ENCODE data around the gene PDSS2.

The PDSS2 gene

GRCh38 chr6:107357031-107357430 lies 102.3 kb downstream of the PDSS2 start:
- no peaks in the 10 kb centered on the region for H3K79me2 ChIP-seq (ENCODE audit: insufficient read depth, low read length)
- TF ChIP-seq CTCF (conservative IDR thresholded peaks at IDR 0.05; ENCODE audit: low read length) (no peak), EZH2phosphoT487 (IDR thresholded peaks at IDR 0.05; ENCODE audit: borderline replicate concordance) (no peak)
- no peak overlapping the region for H3K9ac ChIP-seq (ENCODE audit: low read depth, low read length, poor library complexity, severe bottlenecking)

GRCh38 chr6:107355659-107356058 lies 103.7 kb downstream of the PDSS2 start:
- TF ChIP-seq EZH2phosphoT487 (IDR thresholded peaks at IDR 0.05; ENCODE audit: borderline replicate concordance) (no peak), CTCF (conservative IDR thresholded peaks at IDR 0.05; ENCODE audit: low read length) (no peak)
- no peaks in the 10 kb centered on the region for H3K9me3 ChIP-seq (ENCODE audit: insufficient read depth, low read depth, low read length)
- no peaks in the 10 kb centered on the region for H3F3A ChIP-seq (ENCODE audit: low read depth)
- no peaks in the 10 kb centered on the region for H3K4me1 ChIP-seq (ENCODE audit: insufficient read depth, low read length, poor library complexity, severe bottlenecking)
- H2AFZ ChIP-seq (ENCODE audit: low read length): no peak overlapping the region
- no peaks in the 10 kb centered on the region for H3K9me2 ChIP-seq (replicated peaks; ENCODE audit: low read depth, low read length)
- no peak overlapping the region for H3K4me3 ChIP-seq (ENCODE audit: low read length, poor library complexity, severe bottlenecking)
- no peak overlapping the region for H3K4me2 ChIP-seq (ENCODE audit: low read depth, low read length, poor library complexity, severe bottlenecking)
- no peaks in the 10 kb centered on the region for H3K27me3 ChIP-seq (ENCODE audit: insufficient read depth, low read length, poor library complexity, severe bottlenecking)
- H3K79me2 ChIP-seq (ENCODE audit: insufficient read depth, low read length): no peaks in the 10 kb centered on the region
- no peaks in the 10 kb centered on the region for H3K36me3 ChIP-seq (ENCODE audit: insufficient read depth, low read length)
- no peak overlapping the region for H3K9ac ChIP-seq (ENCODE audit: low read depth, low read length, poor library complexity, severe bottlenecking)
- H4K20me1 ChIP-seq (ENCODE audit: insufficient read depth, low read length, poor library complexity, severe bottlenecking): no peaks in the 10 kb centered on the region

More at GRCh38 chr6:107357031-107357430, 102.3 kb downstream of the PDSS2 start:
- H2AFZ ChIP-seq (ENCODE audit: low read length): no peak overlapping the region
- no peak overlapping the region for H3K4me3 ChIP-seq (ENCODE audit: low read length, poor library complexity, severe bottlenecking)
- H3K36me3 ChIP-seq (ENCODE audit: insufficient read depth, low read length): 0 out of 2 replicates have a peak, but pooled peaks cover 3% of the 10 kb centered on the region
- no peaks in the 10 kb centered on the region for H3K4me1 ChIP-seq (ENCODE audit: insufficient read depth, low read length, poor library complexity, severe bottlenecking)
- H3K9me2 ChIP-seq (replicated peaks; ENCODE audit: low read depth, low read length): no peaks in the 10 kb centered on the region
- H4K20me1 ChIP-seq (ENCODE audit: insufficient read depth, low read length, poor library complexity, severe bottlenecking): no peaks in the 10 kb centered on the region
- no peaks in the 10 kb centered on the region for H3K27me3 ChIP-seq (ENCODE audit: insufficient read depth, low read length, poor library complexity, severe bottlenecking)
- H3K9me3 ChIP-seq (ENCODE audit: insufficient read depth, low read depth, low read length): no peaks in the 10 kb centered on the region
- no peak overlapping the region for H3K4me2 ChIP-seq (ENCODE audit: low read depth, low read length, poor library complexity, severe bottlenecking)
- no peaks in the 10 kb centered on the region for H3F3A ChIP-seq (ENCODE audit: low read depth)

- no peaks in the 10 kb centered on the region for H3K27me3 ChIP-seq (ENCODE audit: insufficient read depth, low read length, poor library complexity, severe bottlenecking)
Measured at GRCh38 chr6:107354451-107354850, 104.9 kb downstream of the PDSS2 start.

More at GRCh38 chr6:107354451-107354850, 104.9 kb downstream of the PDSS2 start:
- no peaks in the 10 kb centered on the region for H3K4me1 ChIP-seq (ENCODE audit: insufficient read depth, low read length, poor library complexity, severe bottlenecking)
- H3K9me2 ChIP-seq (replicated peaks; ENCODE audit: low read depth, low read length): no peaks in the 10 kb centered on the region
- H2AFZ ChIP-seq (ENCODE audit: low read length): no peak overlapping the region
- H3K4me3 ChIP-seq (ENCODE audit: low read length, poor library complexity, severe bottlenecking): no peak overlapping the region
- H3K9me3 ChIP-seq (ENCODE audit: insufficient read depth, low read depth, low read length): no peaks in the 10 kb centered on the region
- H3F3A ChIP-seq (ENCODE audit: low read depth): no peaks in the 10 kb centered on the region
- H3K79me2 ChIP-seq (ENCODE audit: insufficient read depth, low read length): no peaks in the 10 kb centered on the region
- no peak overlapping the region for H3K9ac ChIP-seq (ENCODE audit: low read depth, low read length, poor library complexity, severe bottlenecking)
- H3K36me3 ChIP-seq (ENCODE audit: insufficient read depth, low read length): no peaks in the 10 kb centered on the region
- no peak overlapping the region for H3K4me2 ChIP-seq (ENCODE audit: low read depth, low read length, poor library complexity, severe bottlenecking)
- TF ChIP-seq CTCF (conservative IDR thresholded peaks at IDR 0.05; ENCODE audit: low read length) (no peak), EZH2phosphoT487 (IDR thresholded peaks at IDR 0.05; ENCODE audit: borderline replicate concordance) (no peak)
- H4K20me1 ChIP-seq (ENCODE audit: insufficient read depth, low read length, poor library complexity, severe bottlenecking): no peaks in the 10 kb centered on the region
